Osteoblast (primary cell): ENCODE data around the gene TNS3. TPM values are rescaled to one million over a fixed set of nuclear protein-coding genes. Genes with fewer than 3 reads are reported as not detected.
A peak's percentile ranks its signal among the peaks of the same experiment; 100 is the strongest.

Experiments
- DNase-seq: peaks from one replicate; pipeline ENCODE4 v3.0.0; 2011; ENCODE audit warnings: low spot score, mixed read lengths; ENCODE audit not compliant: insufficient read length; ENCODE audit errors: missing footprints
- H2AFZ ChIP-seq: 2 replicates; pipeline ENCODE4 v1.6.0; 2011; ENCODE audit warnings: mild to moderate bottlenecking, low read length
- H3K27ac ChIP-seq: 2 replicates; pipeline ENCODE4 v1.5.1; 2011; ENCODE audit warnings: mild to moderate bottlenecking, low read depth, low read length, moderate library complexity
- H3K27me3 ChIP-seq: 2 replicates; pipeline ENCODE4 v1.6.0; 2012; ENCODE audit warnings: mild to moderate bottlenecking, control low read depth, inconsistent platforms, low read length, moderate library complexity; ENCODE audit not compliant: insufficient read depth
- H3K36me3 ChIP-seq: 2 replicates; pipeline ENCODE4 v1.5.1; 2011; ENCODE audit warnings: mild to moderate bottlenecking, low read length, control low read depth, moderate library complexity; ENCODE audit not compliant: insufficient read depth
- H3K4me1 ChIP-seq: 2 replicates; pipeline ENCODE4 v1.5.1; 2011; ENCODE audit warnings: mild to moderate bottlenecking, low read length, control low read depth, moderate library complexity; ENCODE audit not compliant: insufficient read depth
- H3K4me2 ChIP-seq: 2 replicates; pipeline ENCODE4 v1.6.0; 2011; ENCODE audit warnings: mild to moderate bottlenecking, low read length; ENCODE audit not compliant: insufficient read depth
- H3K4me3 ChIP-seq: fragments of 200-600 bp; sonication (generic); 3 replicates; pipeline ENCODE4 v1.5.1; 2012; ENCODE audit warnings: mild to moderate bottlenecking, low read length, inconsistent platforms; ENCODE audit not compliant: insufficient read depth
- H3K79me2 ChIP-seq: 2 replicates; pipeline ENCODE4 v1.6.0; 2012; ENCODE audit warnings: mild to moderate bottlenecking, low read length, control low read depth, inconsistent platforms; ENCODE audit not compliant: insufficient read depth
- H3K9me3 ChIP-seq: 2 replicates; pipeline ENCODE4 v1.5.1; 2011; ENCODE audit warnings: low read depth, low read length, control low read depth
- H4K20me1 ChIP-seq: 2 replicates; pipeline ENCODE4 v1.6.0; 2012; ENCODE audit warnings: mild to moderate bottlenecking, low read length, control low read depth; ENCODE audit not compliant: insufficient read depth
- total RNA-seq: library from RNA; depleted of rRNA; stranded (reverse); fragments of >200 nt; gene quantifications from 2 replicates; pipeline ENCODE4 v1.2.3, GENCODE V29; 2012
- TF ChIP-seq, protein P1 (sequence below): IDR thresholded peaks from 2 replicates; pipeline ENCODE4 v1.5.1; 2011; ENCODE audit warnings: mild to moderate bottlenecking, low read depth, low read length, moderate library complexity; ENCODE audit errors: extremely low read depth

Gene TNS3
- total RNA-seq, 1 donor = 67.3 TPM

DNA sequence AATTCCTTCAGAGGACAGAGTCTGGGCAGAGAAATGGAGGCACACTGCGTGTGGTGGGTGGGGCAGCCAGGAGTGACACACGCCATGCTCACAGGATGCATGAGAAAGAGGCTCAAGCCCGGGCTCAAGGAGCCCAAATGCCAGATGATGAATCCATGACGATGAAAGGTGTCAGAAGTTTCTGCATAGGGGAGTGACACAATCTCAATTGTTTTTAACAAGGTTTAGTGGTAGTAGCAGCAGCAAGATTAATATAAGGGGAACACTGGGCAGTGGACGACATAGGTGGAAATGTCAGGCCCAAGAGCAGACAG lies 126.1 kb downstream of the TNS3 start:
- Histone ChIP-seq H4K20me1 (peaks cover 8% of the 10 kb centered on the region), H3K27me3 (no peaks in the 10 kb centered on the region), H3K4me1 (peaks cover 57% of the 10 kb centered on the region), H3K27ac (no peak overlapping the region), H3K79me2 (peaks cover 13% of the 10 kb centered on the region), H3K9me3 (no peaks in the 10 kb centered on the region), H3K4me3 (no peak overlapping the region), H3K4me2 (no peak overlapping the region), H3K36me3 (peaks cover 4% of the 10 kb centered on the region), H2AFZ (no peak overlapping the region)
- no peak for DNase-seq
- TF ChIP-seq, protein P1, sequence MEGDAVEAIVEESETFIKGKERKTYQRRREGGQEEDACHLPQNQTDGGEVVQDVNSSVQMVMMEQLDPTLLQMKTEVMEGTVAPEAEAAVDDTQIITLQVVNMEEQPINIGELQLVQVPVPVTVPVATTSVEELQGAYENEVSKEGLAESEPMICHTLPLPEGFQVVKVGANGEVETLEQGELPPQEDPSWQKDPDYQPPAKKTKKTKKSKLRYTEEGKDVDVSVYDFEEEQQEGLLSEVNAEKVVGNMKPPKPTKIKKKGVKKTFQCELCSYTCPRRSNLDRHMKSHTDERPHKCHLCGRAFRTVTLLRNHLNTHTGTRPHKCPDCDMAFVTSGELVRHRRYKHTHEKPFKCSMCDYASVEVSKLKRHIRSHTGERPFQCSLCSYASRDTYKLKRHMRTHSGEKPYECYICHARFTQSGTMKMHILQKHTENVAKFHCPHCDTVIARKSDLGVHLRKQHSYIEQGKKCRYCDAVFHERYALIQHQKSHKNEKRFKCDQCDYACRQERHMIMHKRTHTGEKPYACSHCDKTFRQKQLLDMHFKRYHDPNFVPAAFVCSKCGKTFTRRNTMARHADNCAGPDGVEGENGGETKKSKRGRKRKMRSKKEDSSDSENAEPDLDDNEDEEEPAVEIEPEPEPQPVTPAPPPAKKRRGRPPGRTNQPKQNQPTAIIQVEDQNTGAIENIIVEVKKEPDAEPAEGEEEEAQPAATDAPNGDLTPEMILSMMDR = no peak

DNA sequence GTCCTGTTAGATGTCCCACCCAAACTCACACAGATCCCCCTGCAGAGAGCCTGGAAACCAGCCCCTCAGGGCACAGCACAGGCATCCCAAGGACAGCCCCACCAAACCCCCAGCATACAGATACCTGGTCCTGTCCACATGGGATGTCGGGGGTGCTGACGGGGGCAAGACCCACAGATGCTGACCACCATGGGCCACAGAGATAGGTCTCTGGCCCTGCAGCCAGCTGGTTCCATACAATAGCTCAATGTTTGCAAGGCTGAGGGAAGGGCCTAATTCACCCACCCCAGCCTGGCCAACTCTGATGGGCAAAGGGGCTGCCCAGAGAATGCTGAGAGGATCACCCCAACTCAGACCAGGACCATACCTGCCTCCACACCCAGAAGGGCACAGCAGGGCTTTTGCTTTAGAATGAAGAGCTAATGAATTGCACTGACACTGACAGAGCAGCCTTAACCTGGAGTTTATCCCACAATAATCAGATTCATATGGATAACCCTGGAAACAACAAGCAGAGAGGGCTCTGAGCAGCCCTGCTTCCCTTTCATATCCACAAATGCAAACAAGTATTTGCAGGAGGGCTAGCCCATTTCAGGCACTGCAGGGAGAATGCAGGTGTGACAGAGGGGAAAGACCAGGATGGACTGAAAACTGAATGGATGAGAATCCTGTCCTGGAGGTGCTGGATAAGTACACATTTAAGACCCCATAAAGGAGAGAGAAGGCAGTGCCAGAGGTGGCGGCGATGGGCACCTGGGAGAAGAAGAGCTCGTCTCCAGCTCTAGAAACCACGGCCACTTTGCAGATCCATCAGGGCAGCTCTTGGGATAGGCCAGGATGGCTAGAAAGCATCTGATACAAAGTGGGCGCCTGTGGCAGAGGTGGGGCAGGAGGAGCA lies 126.7 kb downstream of the TNS3 start:
- no peak for DNase-seq
- H3K9me3 ChIP-seq = no peaks in the 10 kb centered on the region
- peaks cover 5% of the 10 kb centered on the region for H4K20me1 ChIP-seq
- TF ChIP-seq, protein P1 = no peak
- peaks cover 13% of the 10 kb centered on the region for H3K79me2 ChIP-seq
- H3K27ac ChIP-seq = peak overlapping the region; percentile 92
- peaks cover 57% of the 10 kb centered on the region for H3K4me1 ChIP-seq
- no peak overlapping the region for H2AFZ ChIP-seq
- H3K4me3 ChIP-seq = no peak overlapping the region
- H3K4me2 ChIP-seq = no peak overlapping the region
- H3K27me3 ChIP-seq = no peaks in the 10 kb centered on the region
- peaks cover 4% of the 10 kb centered on the region for H3K36me3 ChIP-seq

DNA sequence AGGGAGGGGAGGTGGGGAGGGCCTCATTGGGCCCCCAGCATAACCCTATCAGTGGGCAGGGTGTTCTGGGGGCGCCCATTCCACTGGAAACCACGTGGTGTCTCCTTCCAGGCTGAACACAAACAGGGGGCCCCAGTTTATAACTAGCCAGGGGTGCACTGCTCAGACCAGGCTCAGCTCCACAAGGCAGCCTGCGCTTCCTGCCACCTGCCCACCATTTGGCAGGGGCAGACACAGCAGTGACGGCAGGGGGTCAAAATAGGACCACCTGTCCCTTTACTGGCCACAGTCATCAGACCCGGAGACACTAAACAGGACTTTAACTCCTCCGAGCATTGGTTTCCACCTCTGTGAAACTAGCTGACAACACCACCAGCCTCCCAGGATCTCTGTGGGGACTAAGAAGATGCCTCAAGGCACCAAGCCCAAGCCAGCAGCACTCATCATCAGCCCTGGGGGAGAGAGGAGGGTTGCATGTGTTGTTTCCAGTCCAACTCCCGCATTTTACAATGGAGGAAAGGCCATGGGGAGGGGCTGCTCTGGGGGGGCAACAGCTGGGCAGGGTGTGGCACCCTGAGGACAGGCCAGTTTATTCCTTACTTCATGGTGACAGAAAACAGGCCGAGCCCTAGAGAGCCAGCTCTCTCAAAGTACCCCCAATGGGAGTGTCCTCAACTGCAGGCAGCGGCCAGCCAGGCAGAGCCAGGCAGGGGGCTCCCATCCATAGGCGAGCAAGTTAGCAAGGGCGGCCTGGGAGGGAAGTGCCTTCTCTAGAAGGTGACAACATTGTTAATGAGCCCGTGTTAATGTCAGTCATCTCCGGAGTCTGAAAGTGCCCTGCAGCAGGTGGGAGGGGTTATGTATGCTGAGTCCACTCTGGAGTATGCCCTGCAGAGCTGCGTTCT lies 127.6 kb downstream of the TNS3 start:
- Histone ChIP-seq H3K4me2 (peak overlapping the region; percentile 43), H3K79me2 (peaks cover 14% of the 10 kb centered on the region), H3K27me3 (no peaks in the 10 kb centered on the region), H3K27ac (peak overlapping the region; percentile 92), H2AFZ (no peak overlapping the region), H3K4me1 (peaks cover 61% of the 10 kb centered on the region), H4K20me1 (peaks cover 9% of the 10 kb centered on the region), H3K9me3 (no peaks in the 10 kb centered on the region), H3K4me3 (no peak overlapping the region), H3K36me3 (peaks cover 4% of the 10 kb centered on the region)
- TF ChIP-seq, protein P1 = no peak
- DNase-seq = peak; percentile 75
